OCI-LY7 (cell line): ENCODE results near the gene PIGL.

ENCODE experiments used
- CTCF ChIP-seq: fragments of 200-600 bp; sonication (generic); conservative IDR thresholded peaks from 2 replicates; pipeline ENCODE4 v1.5.1; 2014; ENCODE audit warnings: mild to moderate bottlenecking, antibody characterized with exemption, low read length, moderate library complexity, mixed read lengths
- EZH2phosphoT487 ChIP-seq: fragments of 200-600 bp; sonication (generic); IDR thresholded peaks from 2 replicates; pipeline ENCODE4 v1.6.1; 2018; ENCODE audit warnings: low read depth, borderline replicate concordance, mild to moderate bottlenecking, mixed run types, antibody characterized with exemption, low read length, moderate library complexity, mixed read lengths

- TF ChIP-seq CTCF (no peak), EZH2phosphoT487 (no peak)
These were observed 96.4 kb downstream of the PIGL start for GRCh38 chr17:16313139-16314090.
